HCT116 (cell line): ENCODE results near the gene ZNF853. TPM values are rescaled to one million over a fixed set of nuclear protein-coding genes. Genes with fewer than 3 reads are reported as not detected.

Source experiments
- ATAC-seq: fragments of 200-7000 bp; cut with Tn5 transposase; 2 replicates; pipeline ENCODE4 v1.9.1; 2020; ENCODE audit warnings: mild to moderate bottlenecking, moderate library complexity
- BruUV-seq: library from RNA; stranded (reverse); fragments of 400-500 nt; replicated peaks from 2 replicates; lab custom pipeline; 2021; lab: Mats Ljungman, UMichigan
- CTCF ChIA-PET: fragments of 300-600 bp; sonication (Branson Sonifier 250); formaldehyde crosslinking; loops from one replicate; lab custom pipeline; 2021; ENCODE audit warnings: antibody characterized with exemption; lab: Charles Lee
- POLR2A ChIA-PET: fragments of 300-600, 350-600 bp; sonication (Branson Sonifier 250); formaldehyde crosslinking; loops from one replicate; lab custom pipeline; 2021; ENCODE audit warnings: antibody characterized with exemption; lab: Charles Lee
- RAD21 ChIA-PET, 2 experiments: fragments of 300-600 bp; sonication (Branson Sonifier 250); formaldehyde crosslinking; loops; one replicate each; lab custom pipeline; 2023; ENCODE audit warnings: low total read pairs in 2 of 2; ENCODE audit not compliant: uncharacterized antibody in 2 of 2, unreplicated experiment in 2 of 2, low non-redundant PET in 1 of 2; lab: Charles Lee
- DNase-seq: peaks from one replicate; pipeline ENCODE4 v3.0.0-alpha.2; 2010; ENCODE audit warnings: low read depth, low spot score
- H2AFZ ChIP-seq: fragments of 200-600 bp; shearing (Covaris generic), sonication (generic); 2 replicates; pipeline ENCODE4 v1.6.1; 2017; ENCODE audit warnings: low read depth, mixed run types, mixed read lengths, antibody characterized with exemption, low read length; ENCODE audit not compliant: poor library complexity, severe bottlenecking
- H3K27ac ChIP-seq: 2 replicates; pipeline ENCODE4 v1.5.1; 2012; ENCODE audit warnings: low read depth, low read length
- H3K27me3 ChIP-seq: fragments of 200-600 bp; sonication (generic); 2 replicates; pipeline ENCODE4 v1.6.1; 2016; ENCODE audit warnings: mixed run types, low read length, mixed read lengths; ENCODE audit not compliant: insufficient read depth
- H3K36me3 ChIP-seq, 2 experiments: fragments of 200-500 bp in 1 of 2; fragments of 200-600 bp in 1 of 2; sonication (Bioruptor generic) in 1 of 2; sonication (generic) in 1 of 2; 2 replicates each; pipeline versions ENCODE4 v1.5.1 to v1.6.1; 2014 to 2016; ENCODE audit warnings: low read length in 2 of 2, inconsistent platforms in 1 of 2, mixed read lengths in 1 of 2, mixed run types in 1 of 2; ENCODE audit not compliant: insufficient read depth in 2 of 2, control insufficient read depth in 1 of 2
- H3K4me1 ChIP-seq, 2 experiments: fragments of 200-600 bp in 1 of 2; sonication (generic) in 1 of 2; 2 replicates each; pipeline versions ENCODE4 v1.5.1 to v1.6.1; 2012 to 2017; ENCODE audit warnings: low read length in 2 of 2, inconsistent platforms in 1 of 2, mild to moderate bottlenecking in 1 of 2, mixed read lengths in 1 of 2, mixed run types in 1 of 2, moderate library complexity in 1 of 2; ENCODE audit not compliant: insufficient read depth in 2 of 2, control insufficient read depth in 1 of 2
- H3K4me2 ChIP-seq: fragments of 200-600 bp; sonication (generic); 2 replicates; pipeline ENCODE4 v1.6.1; 2017; ENCODE audit warnings: mixed run types, low read length, mixed read lengths
- H3K4me3 ChIP-seq, 2 experiments: fragments of 200-600 bp in 1 of 2; sonication (generic) in 1 of 2; replicated peaks in 1 of 2; 2 replicates each; pipeline ENCODE4 v1.5.1; 2011 to 2016; ENCODE audit warnings: low read length in 2 of 2, control low read depth in 1 of 2, low read depth in 1 of 2, mild to moderate bottlenecking in 1 of 2, mixed read lengths in 1 of 2, mixed run types in 1 of 2
- H3K79me2 ChIP-seq: fragments of 200-600 bp; sonication (generic); 2 replicates; pipeline ENCODE4 v1.6.1; 2017; ENCODE audit warnings: mild to moderate bottlenecking, mixed run types, low read length, moderate library complexity, mixed read lengths; ENCODE audit not compliant: insufficient read depth
- H3K9ac ChIP-seq: fragments of 200-600 bp; sonication (generic); 2 replicates; pipeline ENCODE4 v1.6.1; 2016; ENCODE audit warnings: low read length, mixed read lengths
- H3K9me2 ChIP-seq: fragments of 200-600 bp; sonication (generic), shearing (Covaris generic); 2 replicates; pipeline ENCODE4 v1.6.1; 2017; ENCODE audit warnings: mixed run types, mild to moderate bottlenecking, moderate library complexity; ENCODE audit not compliant: insufficient read depth
- H3K9me3 ChIP-seq, 2 experiments: fragments of 200-500 bp in 1 of 2; fragments of 200-600 bp in 1 of 2; sonication (Bioruptor generic) in 1 of 2; sonication (generic) in 1 of 2; 2 replicates each; pipeline ENCODE4 v1.6.1; 2014 to 2017; ENCODE audit warnings: low read length in 2 of 2, mixed read lengths in 2 of 2, inconsistent platforms in 1 of 2, low read depth in 1 of 2, mild to moderate bottlenecking in 1 of 2, mixed run types in 1 of 2, moderate library complexity in 1 of 2; ENCODE audit not compliant: control insufficient read depth in 1 of 2, insufficient read depth in 1 of 2
- H4K20me1 ChIP-seq: fragments of 200-600 bp; sonication (generic), shearing (Covaris generic); 2 replicates; pipeline ENCODE4 v1.6.1; 2017; ENCODE audit warnings: mixed run types, mild to moderate bottlenecking, moderate library complexity; ENCODE audit not compliant: insufficient read depth
- EGR1 ChIP-seq: IDR thresholded peaks from 2 replicates; pipeline ENCODE4 v1.6.1; 2012; ENCODE audit warnings: low read depth
- ELF1 ChIP-seq: IDR thresholded peaks from 2 replicates; pipeline ENCODE4 v1.6.1; 2012; ENCODE audit warnings: low read depth, borderline replicate concordance
- FOSL1 ChIP-seq: IDR thresholded peaks from 2 replicates; pipeline ENCODE4 v1.6.1; 2012; ENCODE audit warnings: low read depth
- RAD21 ChIP-seq: IDR thresholded peaks from 2 replicates; pipeline ENCODE4 v1.6.1; 2012; ENCODE audit warnings: low read depth, mild to moderate bottlenecking
- SIN3A ChIP-seq: IDR thresholded peaks from 2 replicates; pipeline ENCODE4 v1.6.1; 2012; ENCODE audit warnings: low read depth
- intact Hi-C: fragments of 100-400 bp; cut with micrococcal nuclease; formaldehyde crosslinking; loops from 2 replicates; pipeline ENCODE4 v1.10.0; 2022
- total RNA-seq: library from RNA; stranded (reverse); gene quantifications from one replicate; pipeline ENCODE4 v1.2.1, GENCODE V29; 2021; ENCODE audit not compliant: unreplicated experiment
- TF ChIP-seq, protein P1 (sequence below): IDR thresholded peaks from 2 replicates; pipeline ENCODE4 v1.6.1; 2011; ENCODE audit warnings: mild to moderate bottlenecking, low read length, moderate library complexity; ENCODE audit not compliant: insufficient replicate concordance; ENCODE audit errors: extremely low read depth
- TF ChIP-seq, protein P2 (sequence below), 3 experiments: fragments of 200-600 bp in 1 of 3; sonication (generic) in 1 of 3; IDR thresholded peaks in 2 of 3; conservative IDR thresholded peaks in 1 of 3; 2 replicates each; pipeline ENCODE4 v1.5.1; 2012 to 2017; ENCODE audit warnings: low read depth in 2 of 3, low read length in 2 of 3, antibody characterized with exemption in 1 of 3, borderline replicate concordance in 1 of 3, control low read depth in 1 of 3, mild to moderate bottlenecking in 1 of 3, mixed read lengths in 1 of 3, mixed run types in 1 of 3, moderate library complexity in 1 of 3; ENCODE audit not compliant: insufficient read depth in 1 of 3

The ZNF853 gene
- total RNA-seq, 1 experiment from 2014 or later = 0.05 TPM

DNA sequence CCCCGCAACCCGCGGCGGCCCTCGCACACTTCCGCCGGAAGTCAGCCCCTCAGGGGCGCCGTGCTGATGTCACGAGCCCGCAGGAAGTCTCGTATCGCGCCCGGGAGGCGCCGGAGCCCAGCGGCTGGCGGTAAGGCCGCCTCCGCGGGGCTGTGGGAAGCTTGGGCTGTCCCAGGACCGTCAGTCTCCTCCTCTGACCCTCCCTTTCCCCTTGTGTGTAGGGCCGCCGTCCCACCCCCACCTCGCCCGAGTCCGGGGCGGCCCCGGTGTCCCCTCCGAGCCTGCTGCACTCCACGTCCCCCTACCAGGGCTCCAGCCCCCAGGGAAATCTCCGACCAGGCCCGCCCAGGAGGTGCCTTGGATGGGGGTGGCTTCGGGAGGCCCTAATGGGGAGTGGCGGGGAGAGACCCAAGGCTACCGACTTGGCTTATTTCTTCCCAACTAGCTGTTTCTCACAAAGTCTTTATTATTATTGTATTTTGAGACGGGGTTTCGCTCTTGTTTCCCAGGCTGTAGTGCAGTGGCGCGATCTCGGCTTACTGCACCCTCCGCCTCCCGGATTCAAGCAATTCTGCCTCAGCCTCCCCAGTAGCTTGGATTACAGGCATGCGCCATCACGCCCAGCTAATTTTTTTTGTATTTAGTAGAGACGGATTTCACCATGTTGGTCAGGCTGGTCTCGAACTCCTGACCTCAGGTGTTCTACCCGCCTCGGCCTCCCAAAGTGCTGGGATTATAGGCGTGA is 37.9 kb upstream of the ZNF853 start, which contains the start of gene ZDHHC4 (continued):
- TF ChIP-seq, protein P1, sequence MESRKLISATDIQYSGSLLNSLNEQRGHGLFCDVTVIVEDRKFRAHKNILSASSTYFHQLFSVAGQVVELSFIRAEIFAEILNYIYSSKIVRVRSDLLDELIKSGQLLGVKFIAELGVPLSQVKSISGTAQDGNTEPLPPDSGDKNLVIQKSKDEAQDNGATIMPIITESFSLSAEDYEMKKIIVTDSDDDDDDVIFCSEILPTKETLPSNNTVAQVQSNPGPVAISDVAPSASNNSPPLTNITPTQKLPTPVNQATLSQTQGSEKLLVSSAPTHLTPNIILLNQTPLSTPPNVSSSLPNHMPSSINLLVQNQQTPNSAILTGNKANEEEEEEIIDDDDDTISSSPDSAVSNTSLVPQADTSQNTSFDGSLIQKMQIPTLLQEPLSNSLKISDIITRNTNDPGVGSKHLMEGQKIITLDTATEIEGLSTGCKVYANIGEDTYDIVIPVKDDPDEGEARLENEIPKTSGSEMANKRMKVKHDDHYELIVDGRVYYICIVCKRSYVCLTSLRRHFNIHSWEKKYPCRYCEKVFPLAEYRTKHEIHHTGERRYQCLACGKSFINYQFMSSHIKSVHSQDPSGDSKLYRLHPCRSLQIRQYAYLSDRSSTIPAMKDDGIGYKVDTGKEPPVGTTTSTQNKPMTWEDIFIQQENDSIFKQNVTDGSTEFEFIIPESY = peak; percentile 87
- TF ChIP-seq ELF1 (no peak; the same call in 1 of the 2 replicates), EGR1 (peak; percentile 71; the same call in 1 of the 2 replicates), RAD21 (no peak), FOSL1 (no peak)
- TF ChIP-seq, all 23 proteins: peak for 10

GRCh38 chr7:6578114-6579084 is 37.0 kb upstream of the ZNF853 start:
- DNase-seq = no peak
- Histone ChIP-seq H3K9me3 (no peaks in the 10 kb centered on the region), H3K4me2 (peak overlapping the region; percentile 67), H3K9me2 (no peaks in the 10 kb centered on the region)
- TF ChIP-seq, protein P2, sequence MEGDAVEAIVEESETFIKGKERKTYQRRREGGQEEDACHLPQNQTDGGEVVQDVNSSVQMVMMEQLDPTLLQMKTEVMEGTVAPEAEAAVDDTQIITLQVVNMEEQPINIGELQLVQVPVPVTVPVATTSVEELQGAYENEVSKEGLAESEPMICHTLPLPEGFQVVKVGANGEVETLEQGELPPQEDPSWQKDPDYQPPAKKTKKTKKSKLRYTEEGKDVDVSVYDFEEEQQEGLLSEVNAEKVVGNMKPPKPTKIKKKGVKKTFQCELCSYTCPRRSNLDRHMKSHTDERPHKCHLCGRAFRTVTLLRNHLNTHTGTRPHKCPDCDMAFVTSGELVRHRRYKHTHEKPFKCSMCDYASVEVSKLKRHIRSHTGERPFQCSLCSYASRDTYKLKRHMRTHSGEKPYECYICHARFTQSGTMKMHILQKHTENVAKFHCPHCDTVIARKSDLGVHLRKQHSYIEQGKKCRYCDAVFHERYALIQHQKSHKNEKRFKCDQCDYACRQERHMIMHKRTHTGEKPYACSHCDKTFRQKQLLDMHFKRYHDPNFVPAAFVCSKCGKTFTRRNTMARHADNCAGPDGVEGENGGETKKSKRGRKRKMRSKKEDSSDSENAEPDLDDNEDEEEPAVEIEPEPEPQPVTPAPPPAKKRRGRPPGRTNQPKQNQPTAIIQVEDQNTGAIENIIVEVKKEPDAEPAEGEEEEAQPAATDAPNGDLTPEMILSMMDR (IDR thresholded peaks at IDR 0.05 in 2 of 3, conservative IDR thresholded peaks at IDR 0.05 in 1 of 3; ENCODE audit: borderline replicate concordance in 1 of 3, insufficient read depth in 1 of 3, low read depth in 2 of 3, low read length in 2 of 3) = no peak
- TF ChIP-seq SIN3A (no peak), EGR1 (no peak), RAD21 (no peak)
- TF ChIP-seq, all 23 proteins: peak for 0
- Histone ChIP-seq H3K4me1 (peaks cover 11 to 23% of the 10 kb centered on the region in 2 experiments), H4K20me1 (no peaks in the 10 kb centered on the region), H3K27ac (peak overlapping the region; percentile 95), H3K4me3 (peak overlapping the region; percentile 69 to 87), H2AFZ (no peak overlapping the region), H3K27me3 (no peaks in the 10 kb centered on the region), H3K9ac (peak overlapping the region; percentile 82), H3K79me2 (peaks cover 22% of the 10 kb centered on the region; the same call in 1 of the 2 replicates), H3K36me3 (peaks cover 9% of the 10 kb centered on the region in 2 experiments; a peak in 2 of 4 replicates)
- ChIA-PET RAD21 (no interaction called here), CTCF (interaction anchor here (2.0 kb wide), 1 partner anchor 11 kb away, joined by 7 read pairs; the partner anchor contains the start of gene INTS15), POLR2A (no interaction called here)
- intact Hi-C loops = no loop called here
- TSS peak; percentile 48 for BruUV-seq
- no peak for ATAC-seq
